ENCODE data around the gene KIF20A.

DNA sequence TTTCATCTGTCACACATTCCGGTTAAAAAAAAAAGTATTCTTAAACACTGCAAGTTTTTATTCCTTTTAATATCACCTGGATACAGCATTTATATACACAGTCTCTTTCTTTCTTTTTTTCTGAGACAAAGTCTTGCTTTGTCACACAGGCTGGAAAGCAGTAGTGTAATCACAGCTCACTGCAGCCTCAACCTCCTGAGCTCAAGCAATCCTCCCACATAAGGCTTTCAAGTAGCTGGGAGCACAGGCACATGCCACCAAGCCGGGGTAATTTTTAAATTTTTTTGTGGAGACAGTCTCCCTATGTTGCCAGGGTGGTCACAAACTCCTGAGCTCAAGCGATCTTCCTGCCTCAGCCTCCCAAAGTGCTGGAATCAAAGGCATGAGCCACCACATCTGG lies 13.9 kb downstream of the KIF20A start:
- TF ChIP-seq, protein P1, sequence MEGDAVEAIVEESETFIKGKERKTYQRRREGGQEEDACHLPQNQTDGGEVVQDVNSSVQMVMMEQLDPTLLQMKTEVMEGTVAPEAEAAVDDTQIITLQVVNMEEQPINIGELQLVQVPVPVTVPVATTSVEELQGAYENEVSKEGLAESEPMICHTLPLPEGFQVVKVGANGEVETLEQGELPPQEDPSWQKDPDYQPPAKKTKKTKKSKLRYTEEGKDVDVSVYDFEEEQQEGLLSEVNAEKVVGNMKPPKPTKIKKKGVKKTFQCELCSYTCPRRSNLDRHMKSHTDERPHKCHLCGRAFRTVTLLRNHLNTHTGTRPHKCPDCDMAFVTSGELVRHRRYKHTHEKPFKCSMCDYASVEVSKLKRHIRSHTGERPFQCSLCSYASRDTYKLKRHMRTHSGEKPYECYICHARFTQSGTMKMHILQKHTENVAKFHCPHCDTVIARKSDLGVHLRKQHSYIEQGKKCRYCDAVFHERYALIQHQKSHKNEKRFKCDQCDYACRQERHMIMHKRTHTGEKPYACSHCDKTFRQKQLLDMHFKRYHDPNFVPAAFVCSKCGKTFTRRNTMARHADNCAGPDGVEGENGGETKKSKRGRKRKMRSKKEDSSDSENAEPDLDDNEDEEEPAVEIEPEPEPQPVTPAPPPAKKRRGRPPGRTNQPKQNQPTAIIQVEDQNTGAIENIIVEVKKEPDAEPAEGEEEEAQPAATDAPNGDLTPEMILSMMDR (IDR thresholded peaks at IDR 0.05; ENCODE audit: low read length): no peak
- TF ChIP-seq EZH2phosphoT487 (IDR thresholded peaks at IDR 0.05; ENCODE audit: low read length): no peak

Data from MM.1S (cell line).